NCI-H1092 (cell line): Measurements from ENCODE around the gene ISG20.
"Not testable (repeated sequence)": the region's sequence is repeated elsewhere in the genome, so short reads cannot be mapped to it uniquely, and the experiment has no call there.

Experiments used
- DNase-seq: peaks from one replicate; lab custom pipeline; 2025; lab: John Stamatoyannopoulos, UW

The ISG20 gene

GRCh38 chr15:88619796-88620195 lies 19.0 kb upstream of the ISG20 start:
- DNase-seq, result no peak

- DNase-seq, result peak; percentile 77
Observed at GRCh38 chr15:88620995-88621772, 17.6 kb upstream of the ISG20 start, which contains the start of gene AEN. Gene AEN, plus strand, starts transcription at chr15:88621340. Its CDS starts 4,870 bp downstream, at chr15:88626210.

GRCh38 chr15:88621789-88622604 lies 16.8 kb upstream of the ISG20 start:
- no peak for DNase-seq

GRCh38 chr15:88622605-88622975 lies 16.2 kb upstream of the ISG20 start:
- DNase-seq, result no peak

GRCh38 chr15:88623061-88623460 lies 15.8 kb upstream of the ISG20 start:
- DNase-seq, result no peak

GRCh38 chr15:88623632-88624031 lies 15.2 kb upstream of the ISG20 start:
- DNase-seq, result no peak

GRCh38 chr15:88624156-88624970 lies 14.5 kb upstream of the ISG20 start:
- DNase-seq, result no peak

GRCh38 chr15:88624971-88625490 lies 13.8 kb upstream of the ISG20 start:
- DNase-seq, result no peak

GRCh38 chr15:88625943-88626741 lies 12.7 kb upstream of the ISG20 start:
- DNase-seq, result no peak

- no peak for DNase-seq
Observed at GRCh38 chr15:88627463-88627862, 11.4 kb upstream of the ISG20 start.

- no peak for DNase-seq
Observed at GRCh38 chr15:88628018-88628654, 10.7 kb upstream of the ISG20 start.

GRCh38 chr15:88629071-88629470 lies 9.7 kb upstream of the ISG20 start:
- no peak for DNase-seq

- DNase-seq, result no peak
Observed at GRCh38 chr15:88630141-88630721, 8.6 kb upstream of the ISG20 start.

GRCh38 chr15:88630798-88631463 lies 7.9 kb upstream of the ISG20 start:
- no peak for DNase-seq

GRCh38 chr15:88631464-88632028 lies 7.3 kb upstream of the ISG20 start:
- no peak for DNase-seq

- DNase-seq, result not testable (repeated sequence)
Observed at GRCh38 chr15:88632797-88633196, 6.0 kb upstream of the ISG20 start.

- no peak for DNase-seq
Observed at GRCh38 chr15:88634449-88634848, 4.4 kb upstream of the ISG20 start.

GRCh38 chr15:88635318-88635717 lies 3.5 kb upstream of the ISG20 start:
- no peak for DNase-seq

GRCh38 chr15:88636050-88636449 lies 2.8 kb upstream of the ISG20 start:
- no peak for DNase-seq
